ENCODE data around the gene SPHK1. TPM values are rescaled to one million over a fixed set of nuclear protein-coding genes. Genes with fewer than 3 reads are reported as not detected.

Gene SPHK1
- total and polyA plus RNA-seq, 2 donors (not counting 3 experiments of a cell fraction or from before 2014, with no cell fraction given): 85.6 to 97.4 TPM

DNA sequence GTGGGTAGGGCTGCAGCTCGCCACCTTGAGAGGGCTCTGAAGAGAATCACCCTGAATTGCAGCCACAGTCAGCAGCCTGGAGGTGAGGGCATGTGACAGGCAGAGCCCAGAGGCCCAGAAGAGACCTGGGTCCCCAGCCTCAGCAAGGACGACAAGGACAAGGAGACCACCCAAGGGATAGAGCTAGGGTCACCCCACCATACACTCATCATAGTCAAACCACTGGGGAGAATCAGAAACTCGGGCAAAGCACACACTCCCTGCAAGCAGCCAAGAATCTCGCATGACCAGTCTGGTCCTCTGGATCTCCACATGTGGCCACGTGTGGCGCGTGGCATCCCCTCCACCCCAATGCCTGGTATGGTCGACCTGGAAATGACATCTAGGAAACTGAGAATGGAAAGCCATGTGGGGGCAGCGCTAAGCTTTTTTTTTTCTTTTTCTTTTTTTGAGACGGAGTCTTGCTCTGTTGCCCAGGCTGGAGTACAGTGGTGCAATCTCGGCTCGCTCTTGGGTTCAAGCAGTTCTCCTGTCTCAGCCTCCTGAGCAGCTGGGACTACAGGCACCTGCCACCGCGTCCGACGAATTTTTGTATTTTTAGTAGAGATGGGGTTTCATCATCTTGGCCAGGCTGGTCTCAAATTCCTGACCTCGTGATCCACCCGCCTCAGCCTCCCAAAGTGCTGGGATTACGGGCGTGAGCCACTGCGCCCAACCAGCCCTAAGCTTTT is 4.6 kb upstream of the SPHK1 start:
- dilution Hi-C loops (cut with MboI; ENCODE audit: extremely low pct_ligation_motif_present, low sequenced_read_pairs): no loop called here
- intact Hi-C loops (cut with micrococcal nuclease): no loop called here
- H3K4me3 ChIP-seq (replicated peaks in 1 of 3; ENCODE audit: insufficient read depth in 1 of 3, low read depth in 1 of 3, low read length in 3 of 3): no peak overlapping the region
- TF ChIP-seq FOS (IDR thresholded peaks at IDR 0.05; ENCODE audit: borderline replicate concordance, insufficient read depth, low read length) (no peak), POLR2AphosphoS5 (IDR thresholded peaks at IDR 0.05; ENCODE audit: insufficient read depth, low read depth, low read length) (no peak), POLR2A (IDR thresholded peaks at IDR 0.05; ENCODE audit: low read depth, low read length) (no peak), JUN (IDR thresholded peaks at IDR 0.05; ENCODE audit: borderline replicate concordance, insufficient read depth, insufficient read length, low read depth) (no peak), GATA2 (IDR thresholded peaks at IDR 0.05; ENCODE audit: insufficient read depth, insufficient read length, low read depth, low read length) (no peak), MYC (IDR thresholded peaks at IDR 0.05; ENCODE audit: low read depth, low read length) (no peak)
- TF ChIP-seq, protein P1, sequence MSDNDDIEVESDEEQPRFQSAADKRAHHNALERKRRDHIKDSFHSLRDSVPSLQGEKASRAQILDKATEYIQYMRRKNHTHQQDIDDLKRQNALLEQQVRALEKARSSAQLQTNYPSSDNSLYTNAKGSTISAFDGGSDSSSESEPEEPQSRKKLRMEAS (IDR thresholded peaks at IDR 0.05; ENCODE audit: insufficient read depth, insufficient read length): no peak
- TF ChIP-seq, protein P2, sequence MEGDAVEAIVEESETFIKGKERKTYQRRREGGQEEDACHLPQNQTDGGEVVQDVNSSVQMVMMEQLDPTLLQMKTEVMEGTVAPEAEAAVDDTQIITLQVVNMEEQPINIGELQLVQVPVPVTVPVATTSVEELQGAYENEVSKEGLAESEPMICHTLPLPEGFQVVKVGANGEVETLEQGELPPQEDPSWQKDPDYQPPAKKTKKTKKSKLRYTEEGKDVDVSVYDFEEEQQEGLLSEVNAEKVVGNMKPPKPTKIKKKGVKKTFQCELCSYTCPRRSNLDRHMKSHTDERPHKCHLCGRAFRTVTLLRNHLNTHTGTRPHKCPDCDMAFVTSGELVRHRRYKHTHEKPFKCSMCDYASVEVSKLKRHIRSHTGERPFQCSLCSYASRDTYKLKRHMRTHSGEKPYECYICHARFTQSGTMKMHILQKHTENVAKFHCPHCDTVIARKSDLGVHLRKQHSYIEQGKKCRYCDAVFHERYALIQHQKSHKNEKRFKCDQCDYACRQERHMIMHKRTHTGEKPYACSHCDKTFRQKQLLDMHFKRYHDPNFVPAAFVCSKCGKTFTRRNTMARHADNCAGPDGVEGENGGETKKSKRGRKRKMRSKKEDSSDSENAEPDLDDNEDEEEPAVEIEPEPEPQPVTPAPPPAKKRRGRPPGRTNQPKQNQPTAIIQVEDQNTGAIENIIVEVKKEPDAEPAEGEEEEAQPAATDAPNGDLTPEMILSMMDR (IDR thresholded peaks at IDR 0.05; ENCODE audit: extremely low read depth in 1 of 2, insufficient read depth in 1 of 2, low read depth in 1 of 2, low read length in 2 of 2): no peak
- CTCF ChIA-PET: interaction anchor here (2.7 to 8.1 kb wide), 3 partner anchors 9 to 26 kb away, joined by 11 to 106 read pairs (median 14); partner anchors contain the start of gene PRPSAP1
- H3K4me1 ChIP-seq (ENCODE audit: control insufficient read depth, extremely low read depth, insufficient read depth, low read length): peaks cover 18% of the 10 kb centered on the region
- no peak overlapping the region for H3K9ac ChIP-seq (replicated peaks; ENCODE audit: extremely low read depth, insufficient read depth, low read length)
- H3K4me2 ChIP-seq (ENCODE audit: insufficient read depth, low read length): no peak overlapping the region
- H3K9me3 ChIP-seq (replicated peaks; ENCODE audit: control insufficient read depth, insufficient read depth, low read length): no peaks in the 10 kb centered on the region
- POLR2A ChIA-PET: interaction anchor here (0.6 kb wide), 1 partner anchor 13 kb away, joined by 3 read pairs; no protein-coding TSS in a partner anchor
- no peaks in the 10 kb centered on the region for H3K36me3 ChIP-seq (ENCODE audit: control insufficient read depth in 2 of 2, extremely low read depth in 1 of 2, insufficient read depth in 2 of 2, low read length in 2 of 2)
- FAIRE-seq: no peak
- H3K27ac ChIP-seq (ENCODE audit: insufficient read depth, low read depth, low read length): no peak overlapping the region
- no TSS peak for BruUV-seq (replicated peaks)
- H2AFZ ChIP-seq (ENCODE audit: low read depth, low read length): no peak overlapping the region
- peaks cover 3% of the 10 kb centered on the region for H3K79me2 ChIP-seq (ENCODE audit: control insufficient read depth, insufficient read depth, low read length)
- no peak for DNase-seq (ENCODE audit: low read depth, low spot score)
- no peaks in the 10 kb centered on the region for H4K20me1 ChIP-seq (replicated peaks; ENCODE audit: control insufficient read depth, extremely low read depth, insufficient read depth, low read length)
- H3K27me3 ChIP-seq (ENCODE audit: control insufficient read depth in 2 of 2, insufficient read depth in 2 of 2, low read length in 2 of 2): no peaks in the 10 kb centered on the region
- H3K9me1 ChIP-seq (replicated peaks; ENCODE audit: control insufficient read depth, extremely low read depth, insufficient read depth, low read length): no peaks in the 10 kb centered on the region

All from endothelial cell of umbilical vein (primary cell).